K562 (cell line): ENCODE results near the gene KIAA0930. TPM values are rescaled to one million over a fixed set of nuclear protein-coding genes. Genes with fewer than 3 reads are reported as not detected.

Experiments
- ATAC-seq: fragments of 200-7000 bp; cut with Tn5 transposase; 3 replicates; pipeline ENCODE4 v1.9.1; 2020; ENCODE audit warnings: moderate library complexity
- BruUV-seq: library from RNA; stranded (reverse); fragments of 400-500 nt; replicated peaks from 2 replicates; lab custom pipeline; 2021; lab: Mats Ljungman, UMichigan
- CTCF ChIA-PET: fragments of 300-600 bp; formaldehyde crosslinking; extraction: SDS; loops from one replicate; lab custom pipeline; 2021; ENCODE audit warnings: low intra/inter-chr PET ratio; lab: Yijun Ruan, JAX
- POLR2A ChIA-PET: fragments of 300-600, 350-650 bp; sonication (Branson Sonifier 250); formaldehyde crosslinking; extraction: SDS; loops from one replicate; lab custom pipeline; 2021; ENCODE audit warnings: antibody characterized with exemption, inconsistent platforms; lab: Yijun Ruan, JAX
- DNase-seq, 4 experiments: peaks; one replicate each; pipeline versions ENCODE4 v3.0.0 to v3.0.0-alpha.2; 2011 to 2018; ENCODE audit warnings: low spot score in 3 of 4, mixed read lengths in 3 of 4; ENCODE audit errors: extremely low read depth in 1 of 4
- FAIRE-seq: peaks from 2 replicates; lab custom pipeline; 2011; peaks lifted over from hg19 to GRCh38; lab: Jason Lieb, UNC
- H2AFZ ChIP-seq: 2 replicates; pipeline ENCODE4 v1.6.0; 2011; ENCODE audit warnings: low read depth, low read length, control low read depth, inconsistent platforms
- H3K27ac ChIP-seq: fragments of 200-600 bp; 3 replicates; pipeline ENCODE4 v1.8.0; 2011; ENCODE audit warnings: low read depth, mild to moderate bottlenecking, control low read depth, inconsistent platforms, low read length, moderate library complexity, mixed read lengths; ENCODE audit errors: extremely low read depth
- H3K27me3 ChIP-seq, 2 experiments: fragments of 300-600 bp in 1 of 2; 2 replicates in 1 of 2; 3 replicates in 1 of 2; pipeline versions ENCODE4 v1.6.0 to v1.8.0; 2011; ENCODE audit warnings: inconsistent platforms in 2 of 2, low read length in 2 of 2, mild to moderate bottlenecking in 1 of 2, mixed read lengths in 1 of 2, moderate library complexity in 1 of 2; ENCODE audit not compliant: control insufficient read depth in 2 of 2, insufficient read depth in 2 of 2
- H3K36me3 ChIP-seq: fragments of 300-600 bp; 3 replicates; pipeline ENCODE4 v1.8.0; 2011; ENCODE audit warnings: mild to moderate bottlenecking, low read length, inconsistent platforms; ENCODE audit not compliant: control insufficient read depth, insufficient read depth
- H3K4me1 ChIP-seq, 2 experiments: fragments of 200-600 bp in 1 of 2; replicated peaks in 1 of 2; 2 replicates in 1 of 2; 3 replicates in 1 of 2; pipeline versions ENCODE4 v1.5.1 to v1.8.0; 2011; ENCODE audit warnings: inconsistent platforms in 2 of 2, low read length in 2 of 2, mild to moderate bottlenecking in 1 of 2, mixed read lengths in 1 of 2, moderate library complexity in 1 of 2; ENCODE audit not compliant: control insufficient read depth in 2 of 2, insufficient read depth in 2 of 2
- H3K4me2 ChIP-seq: 2 replicates; pipeline ENCODE4 v1.6.1; 2011; ENCODE audit warnings: low read length, control low read depth, inconsistent platforms, mixed read lengths; ENCODE audit not compliant: insufficient read depth
- H3K4me3 ChIP-seq: fragments of 200-600 bp; sonication (generic), shearing (Covaris generic); 2 replicates; pipeline ENCODE4 v1.5.1; 2016; ENCODE audit warnings: control low read depth, inconsistent platforms
- H3K79me2 ChIP-seq: fragments of 200-600 bp; 3 replicates; pipeline ENCODE4 v1.8.0; 2011; ENCODE audit warnings: low read length, inconsistent platforms; ENCODE audit not compliant: control insufficient read depth, insufficient read depth
- H3K9ac ChIP-seq, 2 experiments: 2 replicates each; pipeline versions ENCODE4 v1.6.0 to v1.6.1; 2011; ENCODE audit warnings: low read depth in 2 of 2, low read length in 2 of 2, control low read depth in 1 of 2, inconsistent platforms in 1 of 2, mild to moderate bottlenecking in 1 of 2, mixed read lengths in 1 of 2; ENCODE audit not compliant: insufficient read depth in 1 of 2
- H3K9me1 ChIP-seq: one replicate; pipeline ENCODE4 v1.6.0; 2011; ENCODE audit warnings: inconsistent platforms, mild to moderate bottlenecking, low read length, moderate library complexity; ENCODE audit not compliant: control insufficient read depth, insufficient read depth
- H3K9me3 ChIP-seq: replicated peaks from 2 replicates; pipeline ENCODE4 v1.5.1; 2011; ENCODE audit warnings: low read depth, low read length, inconsistent platforms; ENCODE audit not compliant: control insufficient read depth, insufficient read depth
- H4K20me1 ChIP-seq: replicated peaks from 2 replicates; pipeline ENCODE4 v1.6.1; 2011; ENCODE audit warnings: low read length, inconsistent platforms, mixed read lengths; ENCODE audit not compliant: control insufficient read depth, insufficient read depth
- CBX2 ChIP-seq: fragments of 200-600 bp; sonication (generic); IDR thresholded peaks from one replicate; pipeline ENCODE4 v1.6.1; 2012; ENCODE audit warnings: mild to moderate bottlenecking, low read length, inconsistent platforms; ENCODE audit not compliant: insufficient read depth, poor library complexity, severe bottlenecking
- ETS2 ChIP-seq: IDR thresholded peaks from 2 replicates; pipeline ENCODE4 v1.6.1; 2016; ENCODE audit warnings: borderline replicate concordance, missing genetic modification characterization, mild to moderate bottlenecking, moderate library complexity, missing compliant biosample characterization; ENCODE audit not compliant: poor library complexity, severe bottlenecking
- GABPA ChIP-seq: fragments of 200-800 bp; sonication (Bioruptor generic); conservative IDR thresholded peaks from 2 replicates; pipeline ENCODE4 v1.6.1; 2016; ENCODE audit warnings: low read depth, missing genetic modification characterization, missing compliant biosample characterization
- PTBP1 ChIP-seq: fragments of 200-400 bp; formaldehyde crosslinking; IDR thresholded peaks from 2 replicates; pipeline ENCODE4 v1.6.1; 2017; ENCODE audit warnings: low read depth, low read length
- RNF2 ChIP-seq: sonication (generic); IDR thresholded peaks from 2 replicates; pipeline ENCODE4 v1.6.1; 2016
- SMARCE1 ChIP-seq: fragments of 450-650 bp; IDR thresholded peaks from 2 replicates; pipeline ENCODE4 v1.7.1; 2016; ENCODE audit warnings: mild to moderate bottlenecking
- YY1 ChIP-seq, 3 experiments: IDR thresholded peaks; 2 replicates each; pipeline ENCODE4 v1.6.1; 2011; ENCODE audit warnings: low read length in 2 of 3, mild to moderate bottlenecking in 2 of 3, moderate library complexity in 2 of 3, borderline replicate concordance in 1 of 3, control low read depth in 1 of 3, low read depth in 1 of 3; ENCODE audit not compliant: insufficient read depth in 3 of 3, insufficient replicate concordance in 2 of 3, control insufficient read depth in 1 of 3, insufficient read length in 1 of 3; ENCODE audit errors: extremely low read depth in 1 of 3
- ZNF143 ChIP-seq: sonication (generic); formaldehyde crosslinking; IDR thresholded peaks from 2 replicates; pipeline ENCODE4 v1.9.0; 2022; ENCODE audit warnings: mild to moderate bottlenecking, missing genetic modification reagents
- ZNF766 ChIP-seq: fragments of 200-800 bp; sonication (Bioruptor generic); conservative IDR thresholded peaks from 2 replicates; pipeline ENCODE4 v1.6.1; 2016; ENCODE audit warnings: missing genetic modification characterization, missing compliant biosample characterization
- ZNF785 ChIP-seq: fragments of 250-450 bp; sonication (Bioruptor Pico); IDR thresholded peaks from 2 replicates; pipeline ENCODE4 v1.4.0; 2020; ENCODE audit warnings: mild to moderate bottlenecking
- WGBS: fragments of 100-300 bp; shearing (Covaris generic); methylation state at CpG from one replicate; pipeline ENCODE4 v1.1.6; 2016; ENCODE audit warnings: low coverage, mixed read lengths; ENCODE audit not compliant: insufficient coverage; ENCODE audit errors: missing lambda C conversion rate; 5-methylcytosine and 5-hydroxymethylcytosine counted together
- in situ Hi-C: fragments of 300-500 bp; cut with MboI; formaldehyde crosslinking; loops from 4 replicates; pipeline ENCODE4 v1.15.0; 2018; ENCODE audit warnings: inconsistent platforms, mixed read lengths
- intact Hi-C: fragments of 100-400 bp; cut with micrococcal nuclease; formaldehyde crosslinking; loops from 2 replicates; pipeline ENCODE4 v1.14.2; 2022
- polyA plus RNA-seq, 8 experiments: library from polyadenylated mRNA; depleted of rRNA in 4 of 8; stranded (reverse) in 5 of 8; unstranded in 3 of 8; fragments of >200 nt; fragmentation: Nextera tagmentation in 2 of 8; fragmentation: Illumina TruSeq in 1 of 8; extraction: Ambion mirVana in 2 of 8; extraction: Trizol in 1 of 8; gene quantifications; 2 replicates each; pipeline versions ENCODE4 v1.2.1 to v1.2.3, GENCODE V29; 2011 to 2014; ENCODE audit warnings: inconsistent platforms in 1 of 8, missing spikeins in 1 of 8
- total RNA-seq, 7 experiments: library from RNA; depleted of rRNA in 6 of 7; stranded (reverse); fragments of >200 nt in 6 of 7; fragmentation: Illumina TruSeq in 2 of 7; extraction: Trizol in 2 of 7; gene quantifications; 2 replicates each; pipeline versions ENCODE4 v1.2.1 to v1.2.3, GENCODE V29; 2011 to 2021; ENCODE audit warnings: low replicate concordance in 1 of 7
- TF ChIP-seq, protein P1 (sequence below): sonication (generic); formaldehyde crosslinking; IDR thresholded peaks from 2 replicates; pipeline ENCODE4 v1.5.0; 2020; ENCODE audit warnings: missing genetic modification reagents
- TF ChIP-seq, protein P2 (sequence below): fragments of 250-450 bp; sonication (Bioruptor Pico); IDR thresholded peaks from 2 replicates; pipeline ENCODE4 v1.5.1; 2021; ENCODE audit warnings: mild to moderate bottlenecking

Gene KIAA0930
- total and polyA plus RNA-seq, 9 of the 15 experiments (the other 6 are each of a cell fraction or from before 2014, with no cell fraction given) = 0.24 to 12.1 (median 6.4) TPM

- Histone ChIP-seq H3K27ac (no peak overlapping the region), H3K9ac (no peak overlapping the region), H3K36me3 (no peaks in the 10 kb centered on the region), H2AFZ (no peak overlapping the region), H4K20me1 (no peaks in the 10 kb centered on the region), H3K4me3 (no peak overlapping the region), H3K9me1 (no peaks in the 10 kb centered on the region), H3K4me1 (peaks cover 0 to 7% of the 10 kb centered on the region in 2 experiments; a peak in 3 of 5 replicates), H3K4me2 (no peak overlapping the region), H3K79me2 (no peaks in the 10 kb centered on the region), H3K9me3 (no peaks in the 10 kb centered on the region), H3K27me3 (peaks cover 0 to 8% of the 10 kb centered on the region in 2 experiments; a peak in 2 of 5 replicates)
- no TSS peak for BruUV-seq
- no peak for FAIRE-seq
- intact Hi-C loops = no loop called here
- in situ Hi-C loops = no loop called here
- CTCF ChIA-PET = no interaction called here
- POLR2A ChIA-PET = no interaction called here
- no peak for ATAC-seq
- 17% methylated on average over 1 of the region's 3 CpGs for WGBS
- TF ChIP-seq ZNF143 (CRISPR knock-in tag) (no peak), RNF2 (no peak), CBX2 (no peak), SMARCE1 (no peak), ZNF785 (CRISPR knock-in tag) (no peak), YY1 (IDR thresholded peaks at IDR 0.05; ENCODE audit: borderline replicate concordance in 1 of 3, control insufficient read depth in 1 of 3, extremely low read depth in 1 of 3, insufficient read depth in 3 of 3, insufficient read length in 1 of 3, insufficient replicate concordance in 2 of 3, low read depth in 1 of 3, low read length in 2 of 3) (no peak), ETS2 (tag) (no peak), PTBP1 (no peak), GABPA (no peak), ZNF766 (no peak)
- TF ChIP-seq, protein P1, sequence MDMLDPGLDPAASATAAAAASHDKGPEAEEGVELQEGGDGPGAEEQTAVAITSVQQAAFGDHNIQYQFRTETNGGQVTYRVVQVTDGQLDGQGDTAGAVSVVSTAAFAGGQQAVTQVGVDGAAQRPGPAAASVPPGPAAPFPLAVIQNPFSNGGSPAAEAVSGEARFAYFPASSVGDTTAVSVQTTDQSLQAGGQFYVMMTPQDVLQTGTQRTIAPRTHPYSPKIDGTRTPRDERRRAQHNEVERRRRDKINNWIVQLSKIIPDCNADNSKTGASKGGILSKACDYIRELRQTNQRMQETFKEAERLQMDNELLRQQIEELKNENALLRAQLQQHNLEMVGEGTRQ (CRISPR knock-in tag) = no peak
- TF ChIP-seq, protein P2, sequence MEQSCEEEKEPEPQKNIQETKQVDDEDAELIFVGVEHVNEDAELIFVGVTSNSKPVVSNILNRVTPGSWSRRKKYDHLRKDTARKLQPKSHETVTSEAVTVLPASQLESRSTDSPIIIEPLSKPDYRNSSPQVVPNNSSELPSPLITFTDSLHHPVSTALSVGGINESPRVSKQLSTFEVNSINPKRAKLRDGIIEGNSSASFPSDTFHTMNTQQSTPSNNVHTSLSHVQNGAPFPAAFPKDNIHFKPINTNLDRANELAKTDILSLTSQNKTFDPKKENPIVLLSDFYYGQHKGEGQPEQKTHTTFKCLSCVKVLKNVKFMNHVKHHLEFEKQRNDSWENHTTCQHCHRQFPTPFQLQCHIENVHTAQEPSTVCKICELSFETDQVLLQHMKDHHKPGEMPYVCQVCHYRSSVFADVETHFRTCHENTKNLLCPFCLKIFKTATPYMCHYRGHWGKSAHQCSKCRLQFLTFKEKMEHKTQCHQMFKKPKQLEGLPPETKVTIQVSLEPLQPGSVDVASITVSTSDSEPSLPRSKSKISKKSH (CRISPR knock-in tag) = no peak
- DNase-seq = no peak
Observed at GRCh38 chr22:45280587-45280980, 39.9 kb upstream of the KIAA0930 start.
